Measurements from ENCODE around the gene AGRP. TPM values are rescaled to one million over a fixed set of nuclear protein-coding genes. Genes with fewer than 3 reads are reported as not detected.
A peak's percentile ranks its signal among the peaks of the same experiment; 100 is the strongest.

The AGRP gene
- total RNA-seq, 1 donor from 2014 or later: not detected

DNA sequence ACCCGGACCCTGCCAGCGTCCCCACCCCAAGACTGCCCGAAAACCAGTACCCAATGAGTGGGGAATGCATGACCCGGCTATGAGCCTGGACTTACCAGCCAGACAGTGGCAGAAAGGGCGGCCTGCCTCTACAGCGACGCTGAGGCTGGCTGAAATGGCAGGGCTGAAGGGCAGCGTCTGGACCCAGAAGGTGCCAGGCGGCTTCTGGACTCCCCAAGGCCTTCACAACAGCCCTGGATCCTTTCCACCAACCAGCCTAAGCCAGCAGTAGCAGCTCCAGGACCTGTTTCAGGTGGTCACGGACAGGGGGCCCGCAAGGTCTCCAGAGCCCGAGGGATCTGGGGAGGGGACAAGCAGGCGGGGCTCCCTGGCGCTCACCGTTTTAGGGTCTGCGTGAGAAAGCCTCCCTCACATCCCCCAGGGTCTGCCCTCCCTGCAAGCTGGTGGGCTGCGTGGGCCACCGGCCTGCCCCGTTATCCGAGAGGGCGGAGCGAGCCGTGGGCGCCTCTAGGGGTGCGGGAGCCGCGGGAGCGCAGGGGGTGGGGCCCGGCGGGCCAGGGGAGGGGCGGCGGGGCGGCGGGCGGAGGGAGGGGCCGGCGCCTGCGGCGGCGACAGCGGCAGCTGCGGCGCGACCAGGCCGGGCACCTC, 45.0 kb upstream of the AGRP start, which contains the start of gene RIPOR1:
Gene RIPOR1, plus strand, starts transcription at position 608 of the 648 bp plus-strand sequence. CDS start 9,618 bp downstream, outside the sequence.
- H3K9me3 Mint-ChIP-seq: no peaks in the 10 kb centered on the region

GRCh38 chr16:67526149-67526791, 42.9 kb upstream of the AGRP start:
- H3K9me3 Mint-ChIP-seq: no peaks in the 10 kb centered on the region
- no peaks in the 10 kb centered on the region for H3K36me3 Mint-ChIP-seq
- no peak overlapping the region for H3K27ac Mint-ChIP-seq
- H3K4me3 Mint-ChIP-seq: peak overlapping the region; percentile 56
- DNase-seq (ENCODE audit: low spot score in 2 of 2, unreplicated experiment in 2 of 2): no peak
- peaks cover 32% of the 10 kb centered on the region for H3K4me1 Mint-ChIP-seq
- no peaks in the 10 kb centered on the region for H3K27me3 Mint-ChIP-seq (ENCODE audit: low read depth)
- TF ChIP-seq CTCF (IDR thresholded peaks at IDR 0.05; ENCODE audit: unreplicated experiment): no peak

More for the DNA sequence above, 45.0 kb upstream of the AGRP start, which contains the start of gene RIPOR1:
- no peak for TF ChIP-seq CTCF (IDR thresholded peaks at IDR 0.05; ENCODE audit: unreplicated experiment)
- peak within 1 kb of the TSS; percentile 85 for H3K4me3 Mint-ChIP-seq
- H3K36me3 Mint-ChIP-seq: peaks cover 1% of the 10 kb centered on the region
- no peaks in the 10 kb centered on the region for H3K27me3 Mint-ChIP-seq (ENCODE audit: low read depth)
- DNase-seq (ENCODE audit: low spot score in 2 of 2, unreplicated experiment in 2 of 2): peak in 1 of 2 experiments; percentile 58
- peaks cover 28% of the 10 kb centered on the region for H3K4me1 Mint-ChIP-seq
- H3K27ac Mint-ChIP-seq: peak within 1 kb of the TSS; percentile 74

- Mint-ChIP-seq H3K9me3 (no peaks in the 10 kb centered on the region), H3K27me3 (ENCODE audit: low read depth) (no peaks in the 10 kb centered on the region), H3K4me1 (peaks cover 28% of the 10 kb centered on the region), H3K4me3 (no peak overlapping the region), H3K36me3 (no peaks in the 10 kb centered on the region), H3K27ac (no peak overlapping the region)
- TF ChIP-seq CTCF (IDR thresholded peaks at IDR 0.05; ENCODE audit: unreplicated experiment): no peak
- no peak for DNase-seq (ENCODE audit: low spot score in 2 of 2, unreplicated experiment in 2 of 2)
Observed at GRCh38 chr16:67525176-67525860, 42.0 kb upstream of the AGRP start.

GRCh38 chr16:67521095-67521804, 37.9 kb upstream of the AGRP start:
- TF ChIP-seq CTCF (IDR thresholded peaks at IDR 0.05; ENCODE audit: unreplicated experiment): peak; percentile 92
- H3K36me3 Mint-ChIP-seq: no peaks in the 10 kb centered on the region
- no peaks in the 10 kb centered on the region for H3K9me3 Mint-ChIP-seq
- DNase-seq (ENCODE audit: low spot score in 2 of 2, unreplicated experiment in 2 of 2): peak; percentile 87 to 98
- H3K27me3 Mint-ChIP-seq (ENCODE audit: low read depth): peaks cover 1% of the 10 kb centered on the region
- peaks cover 24% of the 10 kb centered on the region for H3K4me1 Mint-ChIP-seq
- H3K27ac Mint-ChIP-seq: peak overlapping the region; percentile 100
- peak overlapping the region; percentile 84 for H3K4me3 Mint-ChIP-seq

- H3K27me3 Mint-ChIP-seq (ENCODE audit: low read depth): peaks cover 1% of the 10 kb centered on the region
Observed at GRCh38 chr16:67519242-67519641, 35.9 kb upstream of the AGRP start.

More at GRCh38 chr16:67519242-67519641, 35.9 kb upstream of the AGRP start:
- Mint-ChIP-seq H3K4me1 (peaks cover 11% of the 10 kb centered on the region), H3K4me3 (no peak overlapping the region), H3K9me3 (no peaks in the 10 kb centered on the region), H3K27ac (no peak overlapping the region), H3K36me3 (no peaks in the 10 kb centered on the region)
- TF ChIP-seq CTCF (IDR thresholded peaks at IDR 0.05; ENCODE audit: unreplicated experiment): no peak
- DNase-seq (ENCODE audit: low spot score in 2 of 2, unreplicated experiment in 2 of 2): no peak

Measured in mesothelial cell of epicardium (in vitro differentiated cells).